Upper lobe of left lung (tissue), 6 donors: Measurements from ENCODE around the gene TMEM232. TPM values are rescaled to one million over a fixed set of nuclear protein-coding genes. Genes with fewer than 3 reads are reported as not detected.

ENCODE experiments used
- ATAC-seq, 2 donors: fragments of 200-7000 bp; cut with Tn5 transposase; one replicate each; pipeline ENCODE4 v1.9.1; 2022; ENCODE audit warnings: mild to moderate bottlenecking in 2 of 2, moderate library complexity in 2 of 2; ENCODE audit not compliant: low FRiP score in 2 of 2
- DNase-seq, 2 donors: peaks; one replicate each; pipeline ENCODE4 v3.0.0-alpha.2; 2019 to 2020
- H3K27ac ChIP-seq, 4 donors: fragments of 200-600 bp; sonication (generic); one replicate each; pipeline ENCODE4 v1.5.1; 2016 to 2019
- H3K27me3 ChIP-seq, 4 donors: fragments of 200-600 bp; sonication (generic); one replicate each; pipeline ENCODE4 v1.5.1; 2017 to 2019
- H3K36me3 ChIP-seq, 4 donors: fragments of 200-600 bp; sonication (generic); one replicate each; pipeline ENCODE4 v1.5.1; 2016 to 2019
- H3K4me1 ChIP-seq, 4 donors: fragments of 200-600 bp; sonication (generic); one replicate each; pipeline ENCODE4 v1.5.1; 2018 to 2019
- H3K4me3 ChIP-seq, 4 donors: fragments of 200-600 bp; sonication (generic); one replicate each; pipeline ENCODE4 v1.5.1; 2017 to 2019; ENCODE audit warnings: mild to moderate bottlenecking in 2 of 4, moderate library complexity in 1 of 4
- H3K9me3 ChIP-seq, 4 donors: fragments of 200-600 bp; sonication (generic); one replicate each; pipeline ENCODE4 v1.5.1; 2018 to 2019
- CTCF ChIP-seq, 6 experiments: fragments of 450-650 bp in 4 of 6; fragments of 200-600 bp in 2 of 6; sonication (generic) in 2 of 6; IDR thresholded peaks; one replicate each; pipeline ENCODE4 v1.5.1; 2016 to 2019; ENCODE audit warnings: antibody characterized with exemption in 6 of 6
- EP300 ChIP-seq, 4 donors: sonication (generic); formaldehyde crosslinking; IDR thresholded peaks; one replicate each; pipeline ENCODE4 v1.5.1; 2017; ENCODE audit warnings: antibody characterized with exemption in 4 of 4, control low read depth in 2 of 4
- POLR2A ChIP-seq, 4 donors: fragments of 450-650 bp; IDR thresholded peaks; one replicate each; pipeline ENCODE4 v1.5.1; 2016 to 2017; ENCODE audit warnings: antibody characterized with exemption in 4 of 4, mild to moderate bottlenecking in 2 of 4
- POLR2AphosphoS5 ChIP-seq, 2 donors: sonication (generic); formaldehyde crosslinking; IDR thresholded peaks; one replicate each; pipeline ENCODE4 v1.5.1; 2017; ENCODE audit warnings: antibody characterized with exemption in 2 of 2
- WGBS, 2 donors: methylation state at CpG; one replicate each; pipeline ENCODE4 v1.1.5; 2017 to 2018; 5-methylcytosine and 5-hydroxymethylcytosine counted together
- total RNA-seq, 6 donors: library from RNA; depleted of rRNA in 4 of 6; stranded (reverse); fragments of >200 nt in 4 of 6; gene quantifications; one replicate each; pipeline versions ENCODE4 v1.1.0 to v1.2.1, GENCODE V29; 2016 to 2021
- donor health status: DM: no; HTN: no; CAD: no; lungs with moderate emphysema.
- donor health status: DM: no; HTN: yes; CAD: no; lungs with severe emphysema.

The TMEM232 gene
- total RNA-seq, 6 donors from 2014 or later = 1.5 to 36.9 (median 7.8) TPM

- no peaks in the 10 kb centered on the region for H3K27me3 ChIP-seq
- ATAC-seq (no peak), DNase-seq (no peak)
- H3K36me3 ChIP-seq = no peaks in the 10 kb centered on the region
- peaks cover 0 to 11% (median 4%) of the 10 kb centered on the region in 4 donors for H3K9me3 ChIP-seq
- TF ChIP-seq POLR2AphosphoS5 (IDR thresholded peaks at IDR 0.05) (no peak), POLR2A (IDR thresholded peaks at IDR 0.05) (no peak), CTCF (IDR thresholded peaks at IDR 0.05) (no peak), EP300 (IDR thresholded peaks at IDR 0.05) (no peak)
- WGBS, 2 donors = 81 to 85% methylated on average over 6 of the region's 6 CpGs
- H3K27ac ChIP-seq = no peak overlapping the region
- no peaks in the 10 kb centered on the region for H3K4me1 ChIP-seq
- no peak overlapping the region for H3K4me3 ChIP-seq
Observed at GRCh38 chr5:110611817-110612216, 114.7 kb downstream of the TMEM232 start.

DNA sequence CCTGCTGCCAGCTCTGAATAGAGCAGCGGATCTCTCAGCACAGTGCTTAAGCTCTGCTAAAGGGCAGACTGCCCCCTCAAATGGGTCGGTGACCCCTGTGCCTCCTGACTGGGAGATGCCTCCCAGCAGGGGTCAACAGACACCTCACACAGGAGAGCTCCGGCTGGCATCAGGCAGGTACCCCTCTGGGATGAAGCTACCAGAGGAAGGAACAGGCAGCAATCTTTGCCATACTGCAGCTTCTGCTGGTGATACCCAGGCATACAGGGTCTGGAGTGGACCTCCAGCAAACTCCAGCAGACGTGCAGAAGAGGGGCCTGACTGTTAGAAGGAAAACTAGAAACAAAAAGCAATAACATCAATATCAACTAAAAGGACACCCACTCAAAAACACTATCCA is 131.6 kb downstream of the TMEM232 start:
- Histone ChIP-seq H3K27ac (no peak overlapping the region), H3K9me3 (no peaks in the 10 kb centered on the region), H3K27me3 (no peaks in the 10 kb centered on the region), H3K4me3 (no peak overlapping the region), H3K4me1 (no peaks in the 10 kb centered on the region), H3K36me3 (no peaks in the 10 kb centered on the region)
- no peak for ATAC-seq
- 87% methylated on average over 3 to 4 of the region's 4 CpGs for WGBS, 2 donors
- TF ChIP-seq POLR2AphosphoS5 (IDR thresholded peaks at IDR 0.05) (no peak), CTCF (IDR thresholded peaks at IDR 0.05) (no peak), EP300 (IDR thresholded peaks at IDR 0.05) (no peak), POLR2A (IDR thresholded peaks at IDR 0.05) (no peak)
- DNase-seq = no peak

DNA sequence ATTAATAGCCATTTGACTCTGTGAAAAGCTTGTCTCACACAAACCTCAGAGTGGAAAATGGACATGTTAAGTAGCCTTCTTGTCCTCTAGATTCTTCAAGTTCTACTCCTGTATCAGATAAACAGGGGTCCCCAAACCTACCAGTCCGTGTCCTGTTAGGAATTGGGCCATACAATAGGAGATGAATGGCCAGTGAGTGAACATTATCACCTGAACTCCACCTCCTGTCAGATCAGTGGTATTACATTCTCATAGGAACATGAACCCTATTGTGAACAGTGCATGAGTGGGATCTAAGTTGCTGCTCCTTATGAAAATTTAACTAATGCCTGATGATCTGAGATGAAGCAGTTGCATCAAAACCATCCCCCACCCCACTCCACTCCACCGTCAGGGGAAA is 136.3 kb downstream of the TMEM232 start:
- TF ChIP-seq POLR2AphosphoS5 (IDR thresholded peaks at IDR 0.05) (no peak), POLR2A (IDR thresholded peaks at IDR 0.05) (no peak), EP300 (IDR thresholded peaks at IDR 0.05) (no peak), CTCF (IDR thresholded peaks at IDR 0.05) (peak in 4 of 6 experiments; percentile 23 to 41 (median 32))
- Histone ChIP-seq H3K4me3 (no peak overlapping the region), H3K27me3 (no peaks in the 10 kb centered on the region), H3K27ac (no peak overlapping the region), H3K4me1 (no peaks in the 10 kb centered on the region), H3K9me3 (no peaks in the 10 kb centered on the region), H3K36me3 (no peaks in the 10 kb centered on the region)
- DNase-seq = no peak
- 18 to 30% methylated on average over 2 of the region's 2 CpGs for WGBS, 2 donors
- no peak for ATAC-seq

DNA sequence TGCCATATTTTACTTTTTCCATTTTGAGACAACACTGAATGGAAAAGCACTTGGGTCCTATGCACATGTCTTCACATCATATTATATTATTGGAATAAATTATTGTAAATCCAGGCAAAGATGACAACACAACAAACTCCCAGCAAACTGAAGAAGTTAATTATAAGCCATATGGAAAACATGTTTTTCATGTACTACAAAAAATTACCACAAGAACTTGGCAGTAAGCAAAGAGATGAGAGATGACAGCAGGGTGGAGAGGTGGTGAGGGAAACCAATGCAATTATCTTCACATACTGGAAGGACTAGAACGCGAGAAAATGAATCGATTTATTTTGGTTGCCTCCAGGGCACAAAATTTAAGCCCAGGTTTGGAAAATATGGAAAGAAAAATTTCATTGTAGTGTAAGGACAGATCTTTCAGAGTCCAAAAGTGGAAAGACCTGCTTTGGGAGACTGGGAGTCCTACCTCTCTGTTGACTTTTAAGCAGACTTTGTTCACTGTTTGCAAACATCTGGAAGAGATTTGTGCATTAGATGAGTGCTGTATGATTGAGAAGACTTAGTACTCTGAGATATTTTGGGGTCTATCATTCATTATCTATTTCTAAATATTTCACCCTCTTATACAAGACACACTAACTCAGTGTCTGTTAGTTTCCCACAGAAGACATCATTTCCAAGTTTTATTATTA is 138.0 kb downstream of the TMEM232 start:
- H3K27me3 ChIP-seq = no peaks in the 10 kb centered on the region
- 84 to 85% methylated on average over 3 of the region's 3 CpGs for WGBS, 2 donors
- H3K4me3 ChIP-seq = no peak overlapping the region
- DNase-seq = no peak
- no peak for ATAC-seq
- H3K4me1 ChIP-seq = no peaks in the 10 kb centered on the region
- no peak overlapping the region for H3K27ac ChIP-seq
- TF ChIP-seq EP300 (IDR thresholded peaks at IDR 0.05) (no peak), POLR2AphosphoS5 (IDR thresholded peaks at IDR 0.05) (no peak), CTCF (IDR thresholded peaks at IDR 0.05) (no peak), POLR2A (IDR thresholded peaks at IDR 0.05) (no peak)
- H3K9me3 ChIP-seq = no peaks in the 10 kb centered on the region
- no peaks in the 10 kb centered on the region for H3K36me3 ChIP-seq

- WGBS, 2 donors = 76 to 79% methylated on average over 1 of the region's 1 CpG
- Histone ChIP-seq H3K4me3 (no peak overlapping the region), H3K36me3 (no peaks in the 10 kb centered on the region), H3K4me1 (no peaks in the 10 kb centered on the region), H3K27ac (no peak overlapping the region), H3K9me3 (peaks cover 0 to 4% (median 0%) of the 10 kb centered on the region in 4 donors), H3K27me3 (no peaks in the 10 kb centered on the region)
- TF ChIP-seq CTCF (IDR thresholded peaks at IDR 0.05) = no peak
- no peak for TF ChIP-seq EP300 (IDR thresholded peaks at IDR 0.05)
- TF ChIP-seq POLR2AphosphoS5 (IDR thresholded peaks at IDR 0.05) = no peak
- TF ChIP-seq POLR2A (IDR thresholded peaks at IDR 0.05) = no peak
- ATAC-seq = no peak
- no peak for DNase-seq
Observed at GRCh38 chr5:110580625-110581024, 145.8 kb downstream of the TMEM232 start.
